Muscle of arm (tissue), 14 donors: ENCODE measurements around the gene PICALM. TPM values are rescaled to one million over a fixed set of nuclear protein-coding genes. Genes with fewer than 3 reads are reported as not detected.
"Not testable (repeated sequence)": the region's sequence is repeated elsewhere in the genome, so short reads cannot be mapped to it uniquely, and the experiment has no call there.

ENCODE experiments used
- DNase-seq: peaks from one replicate; pipeline ENCODE4 v3.0.0-alpha.2; 2013
- long read RNA-seq, 11 donors: transcript quantifications; one replicate each; lab custom pipeline, GENCODE V29; 2026
- polyA plus RNA-seq, 12 donors: library from polyadenylated mRNA; unstranded; fragments of 120-200 nt; gene quantifications; one replicate each; pipeline ENCODE4 v1.2.1, GENCODE V29; 2013; ENCODE audit not compliant: insufficient read length in 12 of 12

Gene PICALM, protein sequence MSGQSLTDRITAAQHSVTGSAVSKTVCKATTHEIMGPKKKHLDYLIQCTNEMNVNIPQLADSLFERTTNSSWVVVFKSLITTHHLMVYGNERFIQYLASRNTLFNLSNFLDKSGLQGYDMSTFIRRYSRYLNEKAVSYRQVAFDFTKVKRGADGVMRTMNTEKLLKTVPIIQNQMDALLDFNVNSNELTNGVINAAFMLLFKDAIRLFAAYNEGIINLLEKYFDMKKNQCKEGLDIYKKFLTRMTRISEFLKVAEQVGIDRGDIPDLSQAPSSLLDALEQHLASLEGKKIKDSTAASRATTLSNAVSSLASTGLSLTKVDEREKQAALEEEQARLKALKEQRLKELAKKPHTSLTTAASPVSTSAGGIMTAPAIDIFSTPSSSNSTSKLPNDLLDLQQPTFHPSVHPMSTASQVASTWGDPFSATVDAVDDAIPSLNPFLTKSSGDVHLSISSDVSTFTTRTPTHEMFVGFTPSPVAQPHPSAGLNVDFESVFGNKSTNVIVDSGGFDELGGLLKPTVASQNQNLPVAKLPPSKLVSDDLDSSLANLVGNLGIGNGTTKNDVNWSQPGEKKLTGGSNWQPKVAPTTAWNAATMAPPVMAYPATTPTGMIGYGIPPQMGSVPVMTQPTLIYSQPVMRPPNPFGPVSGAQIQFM
- polyA plus RNA-seq = 100 to 1,000 TPM in 11 of 12 donors, not detected in 1; 110 to 183 (median 133) TPM
- long read RNA-seq, donor 1, transcript PICALM-205 (3 exons, 738 nt) = major isoform, 8 of 21 reads
- long read RNA-seq, donor 1, partial matches to known transcripts = 8 of 21 reads
- long read RNA-seq, donor 1, other reads (novel, unspliced or antisense) = 0 of 21 reads
- long read RNA-seq, donor 2, partial matches to known transcripts = 26 of 40 reads
- long read RNA-seq, donor 2, other reads (novel, unspliced or antisense) = 7 of 40 reads
- long read RNA-seq, donor 3, partial matches to known transcripts = 0 of 5 reads
- long read RNA-seq, donor 3, other reads (novel, unspliced or antisense) = 0 of 5 reads
- long read RNA-seq, donor 4, partial matches to known transcripts = 0 of 3 reads
- long read RNA-seq, donor 4, other reads (novel, unspliced or antisense) = 0 of 3 reads
- long read RNA-seq, donor 5 = 0 reads
- long read RNA-seq, donor 6, partial matches to known transcripts = 0 of 2 reads
- long read RNA-seq, donor 6, other reads (novel, unspliced or antisense) = 0 of 2 reads
- long read RNA-seq, donor 7, partial matches to known transcripts = 0 of 1 reads
- long read RNA-seq, donor 7, other reads (novel, unspliced or antisense) = 0 of 1 reads
- long read RNA-seq, donor 8, partial matches to known transcripts = 6 of 15 reads
- long read RNA-seq, donor 8, other reads (novel, unspliced or antisense) = 0 of 15 reads
- long read RNA-seq, donor 9, partial matches to known transcripts = 9 of 12 reads
- long read RNA-seq, donor 9, other reads (novel, unspliced or antisense) = 0 of 12 reads
- long read RNA-seq, donor 10, partial matches to known transcripts = 6 of 13 reads
- long read RNA-seq, donor 10, other reads (novel, unspliced or antisense) = 0 of 13 reads
- long read RNA-seq, donor 11, partial matches to known transcripts = 6 of 17 reads
- long read RNA-seq, donor 11, other reads (novel, unspliced or antisense) = 0 of 17 reads

DNA sequence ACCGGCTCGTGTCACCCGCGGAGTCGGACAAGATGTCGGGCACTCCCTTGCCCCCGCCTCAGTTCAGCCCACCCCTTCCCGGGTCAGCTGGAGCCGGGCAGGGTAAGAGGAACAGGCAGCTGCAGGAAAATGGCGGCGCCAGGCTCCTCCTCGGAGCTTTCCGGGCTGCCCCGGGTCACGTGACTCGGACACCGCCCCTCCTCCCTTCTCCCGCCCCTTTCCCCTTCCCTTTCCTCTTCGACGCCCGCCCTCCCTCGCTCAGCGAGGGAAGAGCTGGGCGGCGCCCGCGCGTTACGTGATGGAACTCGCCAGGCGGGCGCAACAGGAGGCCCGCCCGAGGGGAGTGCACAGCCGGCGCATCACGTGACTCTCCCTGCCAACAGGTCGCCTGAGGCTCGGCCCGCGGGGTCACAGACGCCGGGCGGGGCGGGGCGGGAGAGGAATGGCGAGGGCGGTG lies at the start of gene PICALM:
TSS of gene PICALM (minus strand) at position 134 of the 457 bp plus-strand sequence. CDS start 304 bp downstream, outside the sequence.
- peak; percentile 99 for DNase-seq

DNA sequence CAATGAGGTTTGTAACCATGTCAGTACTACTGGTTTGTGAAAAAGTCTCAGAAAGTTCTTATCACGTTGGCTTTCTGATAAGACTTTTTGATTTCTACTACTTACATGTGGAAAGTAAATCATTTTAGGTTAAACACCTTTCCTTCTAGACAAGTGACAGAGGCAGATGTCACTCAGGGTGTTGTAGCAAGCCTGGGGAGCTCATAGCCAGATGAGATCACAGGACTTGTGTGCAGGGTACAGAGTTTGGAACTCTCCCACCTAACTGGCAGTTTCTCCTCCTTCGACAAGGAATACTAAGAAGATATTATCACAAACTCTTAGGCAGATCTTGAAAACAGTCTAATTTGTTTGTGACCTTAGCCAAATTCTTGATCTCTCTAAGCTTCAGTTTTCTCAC lies 49.4 kb upstream of the PICALM start:
- DNase-seq = no peak

DNA sequence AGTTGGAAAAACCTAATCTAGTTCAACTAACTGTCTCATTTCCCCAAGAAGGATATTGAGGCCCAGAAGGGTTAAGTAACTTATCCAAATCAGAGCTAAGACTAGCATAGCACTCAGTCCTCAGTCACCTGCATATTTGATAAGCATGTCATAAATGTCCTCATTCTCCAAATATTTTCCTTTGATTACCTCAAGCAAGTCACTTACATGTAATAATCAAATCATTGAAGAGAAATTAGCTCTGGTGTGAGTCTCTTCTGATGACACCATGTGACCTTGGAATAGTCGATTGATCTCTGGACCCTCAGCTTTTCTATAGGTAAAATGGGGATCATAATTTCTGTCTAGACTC lies 48.8 kb upstream of the PICALM start:
- DNase-seq = no peak

DNA sequence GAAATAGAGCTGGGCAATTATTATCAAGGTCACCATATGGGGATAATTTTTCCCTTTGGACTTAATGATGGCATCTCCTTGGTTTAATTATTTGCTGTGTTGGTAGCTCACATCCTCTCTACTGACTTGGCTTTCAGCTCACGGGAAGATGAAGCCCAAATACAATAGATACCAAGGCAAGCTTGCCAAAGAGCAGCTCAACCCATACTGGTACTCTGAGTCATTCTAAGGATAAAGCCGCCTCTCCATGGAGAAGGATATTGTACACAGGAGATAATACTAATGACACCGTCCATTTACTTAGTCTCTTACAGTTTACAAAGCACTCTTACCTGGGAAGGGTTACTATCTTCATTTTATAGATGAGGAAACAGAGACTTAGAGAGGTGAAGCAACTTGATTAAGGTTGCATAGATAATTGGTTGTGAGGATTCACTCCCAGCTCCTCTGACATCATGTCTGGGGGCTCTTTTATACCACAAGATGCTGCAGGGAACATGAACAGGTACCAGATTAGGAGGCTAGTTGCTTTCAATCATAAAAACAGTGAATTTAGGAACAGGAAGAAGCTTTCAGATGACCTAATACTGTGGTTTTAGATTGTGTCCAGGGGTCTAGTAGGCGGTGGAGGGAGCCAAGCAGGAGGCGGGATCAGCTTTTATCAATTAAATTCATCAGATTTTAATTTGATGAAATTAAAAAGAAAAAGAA lies 48.3 kb upstream of the PICALM start:
- DNase-seq = no peak

DNA sequence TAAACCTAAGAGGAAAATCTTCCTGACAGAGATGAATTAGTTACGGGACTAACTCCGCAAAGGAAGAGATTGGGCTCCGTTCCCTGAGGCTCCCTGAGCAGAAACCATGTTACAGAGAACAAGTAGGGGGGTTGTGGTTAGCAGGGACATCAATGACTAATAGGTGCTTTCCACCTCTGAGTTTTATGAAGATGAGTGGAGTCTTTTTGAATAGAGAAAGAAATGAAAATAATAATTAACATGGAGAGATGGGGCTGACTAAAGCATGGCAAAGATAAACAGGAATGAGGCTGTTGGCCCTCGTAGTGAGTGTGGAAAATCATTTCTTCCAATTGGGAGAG lies 47.5 kb upstream of the PICALM start:
- DNase-seq = no peak

DNA sequence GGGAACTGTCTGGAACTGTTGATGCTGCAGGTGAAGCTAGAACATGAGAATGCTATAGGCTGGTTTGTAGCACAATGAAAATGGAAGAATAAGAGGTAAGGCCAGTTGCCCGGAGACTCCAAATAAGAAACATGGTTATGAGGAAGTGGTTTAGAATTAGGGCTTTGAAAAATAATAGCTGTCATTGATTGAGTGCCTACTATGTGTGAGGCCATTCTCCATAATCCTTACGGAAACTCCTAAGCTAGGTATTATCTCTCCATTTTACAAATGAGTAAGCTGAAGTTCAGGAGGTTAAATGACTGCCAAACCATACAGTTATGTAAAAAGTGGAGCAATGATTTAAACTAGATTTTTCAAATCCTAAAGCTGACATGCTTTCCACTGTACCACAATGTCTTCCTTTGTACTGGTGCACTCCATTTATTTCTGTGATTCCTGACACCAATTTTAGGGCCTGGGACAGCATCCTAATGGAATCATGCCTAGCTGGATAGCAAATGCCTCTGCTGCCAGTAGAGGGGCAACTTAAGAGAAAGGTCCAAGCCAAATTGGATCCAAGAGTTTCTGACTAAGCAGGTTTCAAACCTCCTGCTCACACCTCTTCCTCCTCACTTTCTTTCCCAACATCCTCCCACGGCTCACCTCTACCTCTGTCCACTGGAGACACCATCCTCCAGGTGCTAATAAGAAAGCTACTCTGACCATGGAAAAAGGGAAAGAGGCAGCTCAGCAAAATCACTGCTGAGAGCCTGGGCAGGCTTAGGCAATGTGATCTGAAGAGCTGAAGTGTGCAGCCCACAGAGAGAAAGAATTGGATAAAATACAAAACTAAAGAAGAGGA lies 46.9 kb upstream of the PICALM start:
- no peak for DNase-seq

DNA sequence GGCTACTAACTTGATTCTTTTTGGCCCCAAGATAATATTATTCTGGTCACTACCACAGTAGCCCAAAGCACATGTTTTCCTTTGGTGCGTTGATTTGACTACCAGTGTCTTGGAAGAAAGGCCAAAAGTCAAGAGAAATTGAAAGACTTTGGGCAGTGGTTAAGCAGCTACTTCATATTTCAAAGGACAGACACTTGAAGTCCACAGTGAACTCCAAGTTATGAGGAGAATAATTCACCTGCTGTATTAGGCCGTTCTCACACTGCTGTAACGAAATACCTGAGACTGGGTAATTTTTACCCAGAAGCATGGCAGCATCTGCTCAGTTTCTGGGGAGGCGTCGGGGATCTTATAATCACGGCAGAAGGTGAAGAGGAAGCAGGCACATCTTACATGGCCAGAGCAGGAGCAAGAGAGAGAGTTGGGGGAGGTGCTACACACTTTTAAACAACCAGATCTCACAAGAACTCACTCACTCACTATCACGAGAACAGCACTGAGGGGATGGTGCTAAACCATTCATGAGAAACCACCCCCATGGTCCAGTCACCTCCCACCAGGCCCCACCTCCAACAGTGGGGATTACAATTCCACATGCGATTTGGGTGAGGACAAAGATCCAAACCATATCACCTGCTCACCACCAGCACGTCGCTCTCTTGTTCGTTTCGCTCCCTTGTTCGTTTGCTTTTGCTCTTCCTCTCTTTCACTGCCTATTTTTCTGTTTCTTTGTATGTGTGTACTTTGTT lies 40.2 kb upstream of the PICALM start:
- DNase-seq = no peak

DNA sequence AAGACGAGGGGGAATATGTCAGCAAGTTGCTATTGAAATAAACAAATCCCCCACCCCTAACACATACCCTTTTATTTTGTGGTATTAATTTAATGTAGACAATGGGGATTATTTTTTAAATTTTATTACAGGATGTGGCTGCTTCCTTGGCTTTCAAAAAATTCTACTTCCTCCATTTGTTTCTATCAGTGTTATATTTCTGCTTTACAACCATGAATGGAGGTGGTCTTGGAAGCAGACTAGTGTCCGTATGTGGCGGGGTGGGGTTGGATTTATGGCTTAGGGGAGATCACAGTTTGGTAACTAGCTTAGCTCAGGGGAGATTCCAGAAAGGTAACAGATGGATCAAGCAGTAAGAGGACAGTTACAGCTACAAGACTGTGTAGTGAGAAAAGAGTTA lies 39.3 kb upstream of the PICALM start:
- no peak for DNase-seq

DNA sequence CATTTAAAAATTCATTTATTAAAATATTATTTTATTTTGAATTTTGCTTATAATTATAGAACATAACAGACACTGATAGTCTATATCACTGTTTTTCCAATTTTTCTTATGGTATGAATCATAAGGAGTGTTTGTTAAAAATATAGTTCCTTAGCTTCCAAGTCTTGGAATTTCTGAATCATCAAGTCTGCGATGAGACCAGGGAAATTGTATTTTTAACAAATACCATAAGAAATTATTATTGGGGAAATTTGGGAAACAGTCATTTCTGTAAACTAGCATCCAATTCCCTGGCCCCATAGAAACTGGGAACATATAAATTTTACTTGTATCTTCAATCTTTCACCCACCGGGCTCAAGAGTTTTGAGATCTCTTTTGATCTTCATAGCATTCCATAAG lies 38.0 kb upstream of the PICALM start:
- DNase-seq = no peak

DNA sequence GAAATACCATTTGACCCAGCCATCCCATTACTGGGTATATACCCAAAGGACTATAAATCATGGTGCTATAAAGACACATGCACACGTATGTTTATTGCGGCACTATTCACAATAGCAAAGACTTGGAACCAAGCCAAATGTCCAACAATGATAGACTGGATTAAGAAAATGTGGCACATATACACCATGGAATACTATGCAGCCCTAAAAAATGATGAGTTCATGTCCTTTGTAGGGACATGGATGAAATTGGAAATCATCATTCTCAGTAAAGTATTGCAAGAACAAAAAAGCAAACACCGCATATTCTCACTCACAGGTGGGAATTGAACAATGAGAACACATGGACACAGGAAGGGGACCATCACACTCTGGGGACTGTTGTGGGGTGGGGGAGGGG lies 37.1 kb upstream of the PICALM start:
- DNase-seq = not testable (repeated sequence)

DNA sequence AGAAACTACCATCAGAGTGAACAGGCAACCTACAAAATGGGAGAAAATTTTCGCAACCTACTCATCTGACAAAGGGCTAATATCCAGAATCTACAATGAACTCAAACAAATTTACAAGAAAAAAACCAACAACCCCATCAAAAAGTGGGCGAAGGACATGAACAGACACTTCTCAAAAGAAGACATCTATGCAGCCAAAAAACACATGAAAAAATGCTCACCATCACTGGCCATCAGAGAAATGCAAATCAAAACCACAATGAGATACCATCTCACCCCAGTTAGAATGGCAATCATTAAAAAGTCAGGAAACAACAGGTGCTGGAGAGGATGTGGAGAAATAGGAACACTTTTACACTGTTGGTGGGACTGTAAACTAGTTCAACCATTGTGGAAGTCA lies 36.7 kb upstream of the PICALM start:
- DNase-seq = not testable (repeated sequence)

DNA sequence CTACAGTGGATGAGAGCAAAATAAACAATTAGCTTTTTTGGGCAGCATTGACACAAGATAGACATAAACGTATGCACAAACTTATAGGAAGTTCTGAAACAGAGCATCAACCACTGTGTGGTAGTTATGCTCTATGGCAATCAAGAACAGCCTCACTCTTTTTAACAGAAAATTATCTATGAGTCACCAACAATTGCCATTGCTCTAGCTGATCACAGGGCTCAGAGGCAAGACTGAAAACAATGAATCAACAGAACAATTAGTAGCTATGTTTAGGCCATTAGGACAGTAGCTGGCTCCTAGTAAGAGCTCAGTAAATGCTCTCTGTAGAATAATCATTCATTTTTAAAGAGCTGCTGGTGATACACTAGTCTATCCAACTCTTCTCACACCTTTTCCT lies 34.9 kb upstream of the PICALM start:
- DNase-seq = no peak

DNA sequence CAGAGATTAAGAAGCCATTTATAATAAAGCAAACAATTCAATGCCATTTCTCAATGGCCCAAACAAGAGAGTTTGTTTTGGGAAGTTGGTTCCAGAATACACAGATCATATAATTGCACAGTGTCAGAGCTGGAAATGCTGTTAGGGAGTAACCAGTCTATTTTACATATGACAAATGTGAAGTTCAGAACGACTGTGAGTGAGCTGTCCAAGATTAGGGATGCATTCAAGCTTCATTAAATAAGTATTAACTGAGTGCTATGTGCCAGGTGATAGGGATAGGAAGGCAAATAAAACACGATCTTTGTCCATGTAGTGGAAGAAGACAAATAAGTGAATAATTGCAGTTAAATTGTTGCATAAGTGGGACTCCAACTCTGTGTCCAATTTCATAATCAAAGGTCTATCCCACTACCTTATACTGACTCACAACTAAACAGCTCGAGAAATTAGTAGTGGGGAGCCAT lies 33.1 kb upstream of the PICALM start:
- no peak for DNase-seq

DNA sequence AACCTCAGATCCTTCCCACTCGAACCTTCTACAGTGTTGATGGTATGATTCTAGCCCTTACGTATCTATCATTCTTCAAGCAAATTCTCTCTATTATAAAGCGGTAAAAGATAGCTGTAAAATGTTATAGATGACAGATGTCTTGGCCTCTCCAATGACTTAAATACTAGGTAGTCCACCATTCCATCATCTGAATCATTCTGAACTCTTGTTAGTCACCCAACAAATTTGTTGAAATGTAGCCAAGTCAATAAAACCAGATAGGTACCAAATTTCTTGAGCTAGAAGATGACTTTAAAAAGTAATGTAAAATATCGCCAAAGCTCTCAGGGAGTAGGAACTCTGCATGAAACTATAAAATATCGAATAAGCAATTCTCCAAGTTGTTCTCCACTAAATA lies 32.6 kb upstream of the PICALM start:
- DNase-seq = no peak

DNA sequence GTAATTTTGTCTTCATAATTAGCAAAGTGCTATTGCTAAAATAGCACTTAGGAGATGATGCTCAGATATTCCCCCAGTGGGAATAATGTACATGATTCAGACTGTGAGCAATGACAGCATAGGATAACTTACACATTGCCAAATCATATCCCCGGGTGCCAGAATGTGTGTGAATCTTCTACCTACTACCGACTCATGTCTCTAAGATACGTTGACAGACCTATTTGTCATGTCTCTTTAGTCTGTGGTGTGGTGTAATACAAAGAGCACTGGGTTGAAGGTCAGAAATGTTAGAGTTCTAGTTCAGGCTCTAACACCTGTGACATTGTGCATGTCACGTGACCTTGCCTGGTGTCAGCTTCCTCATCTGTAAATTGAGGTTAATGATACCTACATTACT lies 31.0 kb upstream of the PICALM start:
- no peak for DNase-seq

DNA sequence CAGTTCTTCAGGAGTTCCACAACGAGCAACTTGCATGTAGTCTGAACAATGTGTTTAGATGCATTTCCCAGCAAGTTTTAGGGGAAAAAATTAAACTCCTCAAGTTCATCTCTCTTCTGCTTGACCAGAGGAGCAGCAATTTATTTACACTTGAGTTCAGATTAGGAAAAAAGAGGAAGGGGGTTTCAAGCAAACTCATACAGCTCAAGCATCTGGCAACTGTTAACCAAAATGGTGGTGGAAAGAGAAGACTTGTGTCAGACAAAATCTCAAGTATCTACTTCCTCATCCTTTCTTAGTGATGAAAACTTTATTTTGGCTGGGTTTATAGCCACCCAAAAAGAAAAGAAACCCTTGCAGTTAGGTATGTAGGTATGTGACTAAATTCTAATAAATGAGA lies 29.1 kb upstream of the PICALM start:
- no peak for DNase-seq

DNA sequence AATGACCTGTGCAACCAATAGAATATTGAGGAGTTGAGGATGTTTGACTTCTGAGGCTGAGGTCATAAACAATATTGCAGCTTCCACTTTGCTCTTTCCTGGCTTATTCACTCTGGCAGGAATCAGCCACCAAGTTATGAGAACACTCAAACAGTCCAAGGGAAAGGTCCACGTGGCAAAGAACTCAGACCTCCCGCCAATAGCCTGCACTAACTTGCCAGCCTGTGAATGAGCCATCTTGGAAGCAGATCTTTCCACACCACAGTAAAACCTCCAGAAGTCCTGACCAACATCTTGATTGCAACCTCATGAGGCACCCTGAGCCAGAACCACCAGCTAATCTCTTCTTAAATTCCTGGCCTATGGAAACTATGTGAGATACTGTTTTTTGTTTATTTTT lies 22.7 kb upstream of the PICALM start:
- no peak for DNase-seq

DNA sequence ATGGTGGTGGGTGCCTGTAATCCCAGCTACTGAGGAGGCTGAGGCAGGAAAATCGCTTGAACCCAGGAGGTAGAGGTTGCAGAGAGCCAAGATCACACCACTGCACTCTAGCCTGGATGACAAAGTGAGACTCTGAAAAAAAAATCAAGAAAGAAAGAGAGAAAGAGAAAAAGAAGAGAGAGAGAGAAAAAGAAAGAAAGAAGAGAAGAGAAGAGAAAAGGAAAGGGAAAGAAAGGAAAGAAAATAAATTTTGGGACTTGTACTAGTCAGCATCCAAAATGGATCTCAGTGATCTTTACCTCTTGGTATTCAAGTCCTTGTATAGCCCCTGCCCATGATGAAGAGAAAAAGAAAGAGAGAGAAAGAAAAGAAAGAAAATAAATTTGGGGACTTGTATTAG lies 22.2 kb upstream of the PICALM start:
- no peak for DNase-seq

DNA sequence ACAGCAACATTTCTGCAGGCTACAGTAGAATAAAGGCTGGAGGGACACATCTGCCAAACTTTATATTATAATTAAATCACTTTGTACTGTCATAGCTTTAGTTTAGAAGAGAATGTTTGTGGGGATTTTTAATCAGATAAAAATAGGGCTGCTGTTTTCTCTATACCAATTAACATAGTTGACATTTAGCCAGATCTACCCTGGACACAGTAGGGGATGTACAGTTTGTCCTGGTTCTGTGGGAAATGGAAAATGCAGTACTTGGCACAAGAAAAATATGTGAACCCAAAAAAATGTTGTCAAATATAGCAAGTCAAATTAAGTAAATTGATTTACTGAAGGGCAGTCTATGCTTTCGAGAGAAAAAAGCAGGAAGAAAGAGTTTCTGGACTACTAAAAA lies 20.8 kb upstream of the PICALM start:
- DNase-seq = no peak
